Esophagus muscularis mucosa (tissue), 4 donors: ENCODE measurements around the gene ZBTB11.
A peak's percentile ranks its signal among the peaks of the same experiment; 100 is the strongest.
"Not testable (repeated sequence)": the region's sequence is repeated elsewhere in the genome, so short reads cannot be mapped to it uniquely, and the experiment has no call there.

Experiments used
- EP300 ChIP-seq: sonication (generic); formaldehyde crosslinking; IDR thresholded peaks from one replicate; pipeline ENCODE4 v1.6.1; 2017; ENCODE audit warnings: antibody characterized with exemption
- POLR2A ChIP-seq: fragments of 450-650 bp; IDR thresholded peaks from one replicate; pipeline ENCODE4 v1.6.1; 2017; ENCODE audit warnings: antibody characterized with exemption, moderate library complexity, mild to moderate bottlenecking, low read depth
- TF ChIP-seq, protein P1 (sequence below), 3 experiments: fragments of 200-600 bp in 2 of 3; fragments of 450-650 bp in 1 of 3; sonication (generic) in 2 of 3; IDR thresholded peaks; one replicate each; pipeline ENCODE4 v1.5.1; 2017 to 2019; ENCODE audit warnings: antibody characterized with exemption in 3 of 3, mild to moderate bottlenecking in 2 of 3, moderate library complexity in 1 of 3

DNA sequence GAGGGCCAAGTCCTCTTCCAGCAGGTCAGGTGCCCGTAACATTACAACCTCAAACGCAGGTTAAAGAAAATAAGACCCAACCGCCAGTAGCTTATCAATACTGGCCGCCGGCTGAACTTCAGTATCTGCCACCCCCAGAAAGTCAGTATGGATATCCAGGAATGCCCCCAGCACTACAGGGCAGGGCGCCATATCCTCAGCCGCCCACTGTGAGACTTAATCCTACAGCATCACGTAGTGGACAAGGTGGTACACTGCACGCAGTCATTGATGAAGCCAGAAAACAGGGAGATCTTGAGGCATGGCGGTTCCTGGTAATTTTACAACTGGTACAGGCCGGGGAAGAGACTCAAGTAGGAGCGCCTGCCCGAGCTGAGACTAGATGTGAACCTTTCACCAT, 16.6 kb upstream of the ZBTB11 start:
- not testable (repeated sequence) for TF ChIP-seq POLR2A, EP300
- TF ChIP-seq, protein P1, sequence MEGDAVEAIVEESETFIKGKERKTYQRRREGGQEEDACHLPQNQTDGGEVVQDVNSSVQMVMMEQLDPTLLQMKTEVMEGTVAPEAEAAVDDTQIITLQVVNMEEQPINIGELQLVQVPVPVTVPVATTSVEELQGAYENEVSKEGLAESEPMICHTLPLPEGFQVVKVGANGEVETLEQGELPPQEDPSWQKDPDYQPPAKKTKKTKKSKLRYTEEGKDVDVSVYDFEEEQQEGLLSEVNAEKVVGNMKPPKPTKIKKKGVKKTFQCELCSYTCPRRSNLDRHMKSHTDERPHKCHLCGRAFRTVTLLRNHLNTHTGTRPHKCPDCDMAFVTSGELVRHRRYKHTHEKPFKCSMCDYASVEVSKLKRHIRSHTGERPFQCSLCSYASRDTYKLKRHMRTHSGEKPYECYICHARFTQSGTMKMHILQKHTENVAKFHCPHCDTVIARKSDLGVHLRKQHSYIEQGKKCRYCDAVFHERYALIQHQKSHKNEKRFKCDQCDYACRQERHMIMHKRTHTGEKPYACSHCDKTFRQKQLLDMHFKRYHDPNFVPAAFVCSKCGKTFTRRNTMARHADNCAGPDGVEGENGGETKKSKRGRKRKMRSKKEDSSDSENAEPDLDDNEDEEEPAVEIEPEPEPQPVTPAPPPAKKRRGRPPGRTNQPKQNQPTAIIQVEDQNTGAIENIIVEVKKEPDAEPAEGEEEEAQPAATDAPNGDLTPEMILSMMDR (IDR thresholded peaks at IDR 0.05), result peak; percentile 35 to 57 (median 57)
